ENCODE results near the gene CD72.
"Not testable (repeated sequence)": the region's sequence is repeated elsewhere in the genome, so short reads cannot be mapped to it uniquely, and the experiment has no call there.

CD72 gene

GRCh38 chr9:35650341-35651158 lies 32.3 kb upstream of the CD72 start, which contains the start of gene SIT1:
Gene SIT1 (minus strand): TSS chr9:35650931. CDS start chr9:35650853, 78 bp downstream.
- no peak for DNase-seq (ENCODE audit: extremely low read depth in 1 of 2, low read depth in 1 of 2)

GRCh38 chr9:35649431-35650340 lies 31.5 kb upstream of the CD72 start:
- no peak for DNase-seq (ENCODE audit: extremely low read depth in 1 of 2, low read depth in 1 of 2)

GRCh38 chr9:35646533-35647265 lies 28.5 kb upstream of the CD72 start:
- peak; percentile 73 to 85 for DNase-seq (ENCODE audit: extremely low read depth in 1 of 2, low read depth in 1 of 2)

GRCh38 chr9:35646153-35646532 lies 27.9 kb upstream of the CD72 start:
- DNase-seq (ENCODE audit: extremely low read depth in 1 of 2, low read depth in 1 of 2): no peak

GRCh38 chr9:35645736-35646135 lies 27.5 kb upstream of the CD72 start:
- DNase-seq (ENCODE audit: extremely low read depth in 1 of 2, low read depth in 1 of 2): not testable (repeated sequence)

- DNase-seq (ENCODE audit: extremely low read depth in 1 of 2, low read depth in 1 of 2): no peak
Observed at GRCh38 chr9:35643046-35643445, 24.8 kb upstream of the CD72 start.

- not testable (repeated sequence) for DNase-seq (ENCODE audit: extremely low read depth in 1 of 2, low read depth in 1 of 2)
Observed at GRCh38 chr9:35641478-35641877, 23.3 kb upstream of the CD72 start.

- DNase-seq (ENCODE audit: extremely low read depth in 1 of 2, low read depth in 1 of 2): not testable (repeated sequence)
Observed at GRCh38 chr9:35640431-35640830, 22.2 kb upstream of the CD72 start.

GRCh38 chr9:35639631-35640030 lies 21.4 kb upstream of the CD72 start:
- DNase-seq (ENCODE audit: extremely low read depth in 1 of 2, low read depth in 1 of 2): no peak

- not testable (repeated sequence) for DNase-seq (ENCODE audit: extremely low read depth in 1 of 2, low read depth in 1 of 2)
Observed at GRCh38 chr9:35639225-35639624, 21.0 kb upstream of the CD72 start.

GRCh38 chr9:35638751-35639150 lies 20.5 kb upstream of the CD72 start:
- not testable (repeated sequence) for DNase-seq (ENCODE audit: extremely low read depth in 1 of 2, low read depth in 1 of 2)

- not testable (repeated sequence) for DNase-seq (ENCODE audit: extremely low read depth in 1 of 2, low read depth in 1 of 2)
Observed at GRCh38 chr9:35637427-35637955, 19.3 kb upstream of the CD72 start.

- not testable (repeated sequence) for DNase-seq (ENCODE audit: extremely low read depth in 1 of 2, low read depth in 1 of 2)
Observed at GRCh38 chr9:35636877-35637246, 18.6 kb upstream of the CD72 start.

- no peak for DNase-seq (ENCODE audit: extremely low read depth in 1 of 2, low read depth in 1 of 2)
Observed at GRCh38 chr9:35636135-35636876, 18.1 kb upstream of the CD72 start.

- DNase-seq (ENCODE audit: extremely low read depth in 1 of 2, low read depth in 1 of 2): no peak
Observed at GRCh38 chr9:35635730-35636129, 17.5 kb upstream of the CD72 start.

GRCh38 chr9:35629597-35629996 lies 11.4 kb upstream of the CD72 start:
- no peak for DNase-seq (ENCODE audit: extremely low read depth in 1 of 2, low read depth in 1 of 2)

GRCh38 chr9:35628389-35628991 lies 10.3 kb upstream of the CD72 start:
- no peak for DNase-seq (ENCODE audit: extremely low read depth in 1 of 2, low read depth in 1 of 2)

- no peak for DNase-seq (ENCODE audit: extremely low read depth in 1 of 2, low read depth in 1 of 2)
Observed at GRCh38 chr9:35627575-35627974, 9.4 kb upstream of the CD72 start.

- DNase-seq (ENCODE audit: extremely low read depth in 1 of 2, low read depth in 1 of 2): no peak
Observed at GRCh38 chr9:35619800-35620158, 1.6 kb upstream of the CD72 start.

All from activated CD8-positive, alpha-beta memory T cell treated with anti-CD3 and anti-CD28 coated beads for 1 hour (primary cell).